MM.1S (cell line): ENCODE results near the gene WDSUB1.

ENCODE experiments used
- DNase-seq: peaks from one replicate; pipeline ENCODE4 v3.0.0-alpha.2; 2015
- H2AFZ ChIP-seq: fragments of 300-600 bp; sonication (generic); 2 replicates; pipeline ENCODE4 v1.6.0; 2016; ENCODE audit warnings: antibody characterized with exemption, low read length
- H3F3A ChIP-seq: fragments of 300-600 bp; sonication (generic); 2 replicates; pipeline ENCODE4 v1.6.1; 2016; ENCODE audit warnings: mild to moderate bottlenecking, antibody characterized with exemption, low read length, moderate library complexity, mixed read lengths; ENCODE audit not compliant: insufficient read depth
- H3K27ac ChIP-seq: fragments of 300-600 bp; sonication (generic); 2 replicates; pipeline ENCODE4 v1.5.1; 2016; ENCODE audit warnings: mild to moderate bottlenecking, low read length
- H3K27me3 ChIP-seq: fragments of 300-600 bp; sonication (generic); replicated peaks from 2 replicates; pipeline ENCODE4 v1.6.0; 2016; ENCODE audit warnings: low read length; ENCODE audit not compliant: insufficient read depth
- H3K36me3 ChIP-seq: fragments of 300-600 bp; sonication (generic); replicated peaks from 2 replicates; pipeline ENCODE4 v1.6.1; 2016; ENCODE audit warnings: mild to moderate bottlenecking, low read length, mixed read lengths; ENCODE audit not compliant: insufficient read depth
- H3K4me1 ChIP-seq: fragments of 300-600 bp; sonication (generic); 2 replicates; pipeline ENCODE4 v1.6.1; 2016; ENCODE audit warnings: low read length, mixed read lengths
- H3K4me2 ChIP-seq: fragments of 300-600 bp; sonication (generic); 2 replicates; pipeline ENCODE4 v1.6.0; 2016; ENCODE audit warnings: low read depth, low read length
- H3K4me3 ChIP-seq: fragments of 300-600 bp; sonication (generic); 2 replicates; pipeline ENCODE4 v1.5.1; 2016; ENCODE audit warnings: low read length, mixed read lengths
- H3K79me2 ChIP-seq: fragments of 300-600 bp; sonication (generic); 2 replicates; pipeline ENCODE4 v1.6.1; 2016; ENCODE audit warnings: mixed run types, low read length, mixed read lengths
- H3K9ac ChIP-seq: fragments of 300-600 bp; sonication (generic); 2 replicates; pipeline ENCODE4 v1.6.1; 2016; ENCODE audit warnings: low read length, mixed read lengths
- H3K9me2 ChIP-seq: fragments of 300-600 bp; sonication (generic); replicated peaks from 2 replicates; pipeline ENCODE4 v1.6.1; 2016; ENCODE audit warnings: mild to moderate bottlenecking, low read length, mixed read lengths; ENCODE audit not compliant: insufficient read depth
- H3K9me3 ChIP-seq: fragments of 300-600 bp; sonication (generic); replicated peaks from 2 replicates; pipeline ENCODE4 v1.6.1; 2016; ENCODE audit warnings: mild to moderate bottlenecking, low read length, mixed read lengths; ENCODE audit not compliant: insufficient read depth
- H4K20me1 ChIP-seq: fragments of 300-600 bp; sonication (generic); 2 replicates; pipeline ENCODE4 v1.6.1; 2016; ENCODE audit warnings: mild to moderate bottlenecking, low read length, moderate library complexity, mixed read lengths; ENCODE audit not compliant: insufficient read depth
- CTCF ChIP-seq: fragments of 300-600 bp; sonication (generic); IDR thresholded peaks from 2 replicates; pipeline ENCODE4 v1.5.1; 2016; ENCODE audit warnings: antibody characterized with exemption, low read length, mixed read lengths
- EZH2 ChIP-seq: fragments of 300-600 bp; sonication (generic); optimal IDR thresholded peaks from 2 replicates; pipeline ENCODE3; 2017; ENCODE audit warnings: low read depth, mild to moderate bottlenecking, antibody characterized with exemption, low read length, mixed read lengths
- EZH2phosphoT487 ChIP-seq: fragments of 300-600 bp; sonication (generic); IDR thresholded peaks from 2 replicates; pipeline ENCODE4 v1.6.1; 2018; ENCODE audit warnings: antibody characterized with exemption, low read length

WDSUB1 gene

GRCh38 chr2:159285433-159285832, 1.1 kb downstream of the WDSUB1 start:
- DNase-seq, result no peak
- peaks cover 22% of the 10 kb centered on the region for H3K4me1 ChIP-seq
- no peaks in the 10 kb centered on the region for H4K20me1 ChIP-seq
- H3F3A ChIP-seq, result peaks cover 3% of the 10 kb centered on the region; the same call in 1 of the 2 replicates
- no peaks in the 10 kb centered on the region for H3K27me3 ChIP-seq
- peak overlapping the region; percentile 89 for H3K4me3 ChIP-seq
- H3K27ac ChIP-seq, result no peak overlapping the region
- H2AFZ ChIP-seq, result peak overlapping the region; percentile 98; the same call in 1 of the 2 replicates
- 0 out of 2 replicates have a peak, but pooled peaks cover 7% of the 10 kb centered on the region for H3K36me3 ChIP-seq
- H3K4me2 ChIP-seq, result peak overlapping the region; percentile 73
- no peaks in the 10 kb centered on the region for H3K9me3 ChIP-seq
- H3K9ac ChIP-seq, result peak overlapping the region; percentile 77; the same call in 1 of the 2 replicates
- no peaks in the 10 kb centered on the region for H3K9me2 ChIP-seq
- TF ChIP-seq CTCF (no peak), EZH2phosphoT487 (no peak), EZH2 (no peak)
- H3K79me2 ChIP-seq, result peaks cover 48% of the 10 kb centered on the region

- H3K36me3 ChIP-seq, result peaks cover 12% of the 10 kb centered on the region; the same call in 1 of the 2 replicates
- peaks cover 48% of the 10 kb centered on the region for H3K79me2 ChIP-seq
- H3K9me3 ChIP-seq, result no peaks in the 10 kb centered on the region
- no peak overlapping the region for H3K9ac ChIP-seq
- H3K4me1 ChIP-seq, result peaks cover 18% of the 10 kb centered on the region
- H3K9me2 ChIP-seq, result no peaks in the 10 kb centered on the region
- no peak overlapping the region for H3K4me3 ChIP-seq
- no peaks in the 10 kb centered on the region for H4K20me1 ChIP-seq
- H3K27me3 ChIP-seq, result no peaks in the 10 kb centered on the region
- TF ChIP-seq CTCF (no peak), EZH2phosphoT487 (no peak)
- H2AFZ ChIP-seq, result no peak overlapping the region
- DNase-seq, result no peak
- H3K27ac ChIP-seq, result no peak overlapping the region
- peaks cover 3% of the 10 kb centered on the region; the same call in 1 of the 2 replicates for H3F3A ChIP-seq
- no peak overlapping the region for H3K4me2 ChIP-seq
These were observed 3.0 kb downstream of the WDSUB1 start for GRCh38 chr2:159283529-159283928.

- peaks cover 44% of the 10 kb centered on the region for H3K79me2 ChIP-seq
- H3K27me3 ChIP-seq, result no peaks in the 10 kb centered on the region
- no peaks in the 10 kb centered on the region for H3K9me2 ChIP-seq
- H3K36me3 ChIP-seq, result peaks cover 12% of the 10 kb centered on the region; the same call in 1 of the 2 replicates
- H3K4me1 ChIP-seq, result peaks cover 11% of the 10 kb centered on the region
- no peaks in the 10 kb centered on the region; the same call in 1 of the 2 replicates for H3F3A ChIP-seq
- H3K9ac ChIP-seq, result no peak overlapping the region
- H3K4me2 ChIP-seq, result no peak overlapping the region
- no peaks in the 10 kb centered on the region for H3K9me3 ChIP-seq
- TF ChIP-seq EZH2 (no peak), EZH2phosphoT487 (no peak), CTCF (no peak)
- no peak overlapping the region for H3K27ac ChIP-seq
- DNase-seq, result no peak
- no peaks in the 10 kb centered on the region for H4K20me1 ChIP-seq
- H2AFZ ChIP-seq, result no peak overlapping the region
- no peak overlapping the region for H3K4me3 ChIP-seq
These were observed 5.5 kb downstream of the WDSUB1 start for GRCh38 chr2:159281002-159281401.
